ENCODE data around the gene ZNF80.

ZNF80 gene

DNA sequence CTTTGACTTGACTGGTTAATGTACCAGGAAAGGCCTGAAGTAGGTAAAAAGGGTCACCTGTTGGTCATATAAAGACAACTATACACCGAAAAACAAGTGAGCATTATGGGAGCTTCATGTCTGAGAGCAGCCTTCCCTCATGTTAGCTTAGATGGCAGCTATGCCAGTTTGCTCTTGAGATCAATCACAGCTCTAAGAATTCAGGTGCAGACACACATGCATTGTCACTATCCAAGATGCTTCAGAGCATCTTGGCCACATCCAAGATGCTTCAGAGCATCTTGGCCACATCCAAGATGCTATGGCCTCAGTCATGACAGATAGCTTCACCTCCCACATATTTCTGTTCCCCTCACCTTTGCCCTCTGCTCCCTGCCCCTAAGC, 15.5 kb downstream of the ZNF80 start:
- ChIA-PET CTCF (no interaction called here), POLR2A (ENCODE audit: low non-redundant PET) (no interaction called here)
- DNase-seq (ENCODE audit: low spot score) = no peak
- TF ChIP-seq, protein P1, sequence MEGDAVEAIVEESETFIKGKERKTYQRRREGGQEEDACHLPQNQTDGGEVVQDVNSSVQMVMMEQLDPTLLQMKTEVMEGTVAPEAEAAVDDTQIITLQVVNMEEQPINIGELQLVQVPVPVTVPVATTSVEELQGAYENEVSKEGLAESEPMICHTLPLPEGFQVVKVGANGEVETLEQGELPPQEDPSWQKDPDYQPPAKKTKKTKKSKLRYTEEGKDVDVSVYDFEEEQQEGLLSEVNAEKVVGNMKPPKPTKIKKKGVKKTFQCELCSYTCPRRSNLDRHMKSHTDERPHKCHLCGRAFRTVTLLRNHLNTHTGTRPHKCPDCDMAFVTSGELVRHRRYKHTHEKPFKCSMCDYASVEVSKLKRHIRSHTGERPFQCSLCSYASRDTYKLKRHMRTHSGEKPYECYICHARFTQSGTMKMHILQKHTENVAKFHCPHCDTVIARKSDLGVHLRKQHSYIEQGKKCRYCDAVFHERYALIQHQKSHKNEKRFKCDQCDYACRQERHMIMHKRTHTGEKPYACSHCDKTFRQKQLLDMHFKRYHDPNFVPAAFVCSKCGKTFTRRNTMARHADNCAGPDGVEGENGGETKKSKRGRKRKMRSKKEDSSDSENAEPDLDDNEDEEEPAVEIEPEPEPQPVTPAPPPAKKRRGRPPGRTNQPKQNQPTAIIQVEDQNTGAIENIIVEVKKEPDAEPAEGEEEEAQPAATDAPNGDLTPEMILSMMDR (conservative IDR thresholded peaks at IDR 0.05; ENCODE audit: low read depth) = no peak
- H3K27ac ChIP-seq = no peak overlapping the region

DNA sequence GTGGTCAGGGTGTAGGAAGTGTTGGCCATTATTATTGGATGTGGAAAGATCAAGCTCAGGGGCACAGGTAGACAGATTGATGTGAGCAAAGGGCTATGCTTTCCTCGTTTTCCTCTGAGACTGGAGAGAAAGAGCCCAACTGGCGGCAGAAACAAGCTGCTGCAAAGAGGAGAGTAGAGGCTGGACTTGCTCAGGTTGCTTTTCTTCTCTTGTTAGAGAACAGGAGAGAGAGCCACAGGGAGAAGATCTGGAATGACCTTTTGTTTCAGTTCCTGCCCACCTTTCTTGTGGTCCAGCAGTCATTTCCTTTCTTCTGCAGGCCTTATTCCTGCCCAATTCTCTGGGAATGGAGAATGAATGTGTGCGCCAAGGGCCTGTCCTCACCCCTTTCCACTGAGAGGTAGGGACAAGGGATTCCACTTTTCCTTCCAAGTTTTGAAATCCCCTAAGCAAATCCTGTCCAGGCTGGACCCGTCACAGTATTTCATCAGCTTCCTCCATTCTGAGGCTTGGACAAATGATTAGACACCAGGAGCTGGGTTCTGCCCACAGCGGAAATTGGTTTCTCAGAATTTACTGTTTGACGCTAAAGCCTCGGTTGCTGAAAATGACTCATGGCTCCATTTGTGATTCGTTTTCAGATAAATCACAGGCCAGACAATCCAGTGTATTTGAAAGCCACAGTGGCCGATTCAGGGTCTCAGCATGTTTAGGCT, 16.1 kb downstream of the ZNF80 start:
- CTCF ChIA-PET = no interaction called here
- no peak for DNase-seq (ENCODE audit: low spot score)
- H3K27ac ChIP-seq = no peak overlapping the region
- TF ChIP-seq, protein P1 (conservative IDR thresholded peaks at IDR 0.05; ENCODE audit: low read depth) = no peak
- POLR2A ChIA-PET (ENCODE audit: low non-redundant PET) = no interaction called here

DNA sequence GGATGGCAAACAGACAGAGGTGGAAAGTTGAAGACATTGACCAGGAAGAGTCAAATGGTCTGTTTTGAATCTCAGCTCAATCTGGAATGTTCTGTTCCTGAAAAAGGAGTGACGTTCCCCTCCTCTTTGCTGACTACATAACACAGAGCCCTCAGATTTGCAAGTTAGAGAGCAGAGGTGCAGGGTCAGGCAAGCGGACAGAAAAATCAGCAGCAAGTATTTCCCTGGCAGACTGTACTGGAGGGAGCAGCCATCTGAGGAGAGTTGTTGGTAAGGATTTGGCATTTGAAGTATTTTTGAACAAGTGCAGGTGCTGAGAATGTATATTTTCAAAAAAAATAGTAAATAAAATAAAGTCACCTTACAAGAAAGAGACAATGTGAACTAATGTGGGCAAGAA, 17.6 kb downstream of the ZNF80 start:
- POLR2A ChIA-PET (ENCODE audit: low non-redundant PET) = no interaction called here
- no peak for DNase-seq (ENCODE audit: low spot score)
- TF ChIP-seq, protein P1 (conservative IDR thresholded peaks at IDR 0.05; ENCODE audit: low read depth) = no peak
- no peak overlapping the region for H3K27ac ChIP-seq
- CTCF ChIA-PET = no interaction called here

DNA sequence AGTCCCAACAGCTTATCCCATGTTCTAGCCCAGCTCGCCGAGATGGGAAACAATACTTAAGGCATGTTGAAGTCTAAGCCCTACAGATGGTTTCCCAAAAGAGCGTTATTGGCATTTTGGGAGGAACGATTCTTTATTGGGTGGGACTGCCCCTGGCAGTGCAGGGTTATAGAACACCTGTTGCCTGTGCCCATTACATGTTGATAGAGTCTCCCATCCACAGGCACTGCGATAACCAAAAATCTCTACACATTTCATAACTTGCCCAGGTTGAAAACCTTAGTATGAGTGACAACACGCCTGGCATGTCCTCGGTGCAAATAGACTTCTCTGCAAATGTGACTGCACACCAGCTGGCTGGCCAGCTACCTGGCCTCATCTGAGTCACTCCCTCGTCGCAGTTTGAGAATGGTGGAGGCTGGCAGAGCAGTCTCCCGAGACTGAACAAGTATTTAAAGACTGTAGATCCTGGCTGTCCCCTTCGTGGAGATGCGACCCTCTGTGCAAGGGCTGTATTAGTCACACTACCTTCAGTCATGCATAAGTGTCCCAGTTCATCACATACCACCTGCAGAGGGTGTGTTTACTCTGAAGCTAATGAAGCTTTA, 18.7 kb downstream of the ZNF80 start:
- POLR2A ChIA-PET (ENCODE audit: low non-redundant PET) = no interaction called here

DNA sequence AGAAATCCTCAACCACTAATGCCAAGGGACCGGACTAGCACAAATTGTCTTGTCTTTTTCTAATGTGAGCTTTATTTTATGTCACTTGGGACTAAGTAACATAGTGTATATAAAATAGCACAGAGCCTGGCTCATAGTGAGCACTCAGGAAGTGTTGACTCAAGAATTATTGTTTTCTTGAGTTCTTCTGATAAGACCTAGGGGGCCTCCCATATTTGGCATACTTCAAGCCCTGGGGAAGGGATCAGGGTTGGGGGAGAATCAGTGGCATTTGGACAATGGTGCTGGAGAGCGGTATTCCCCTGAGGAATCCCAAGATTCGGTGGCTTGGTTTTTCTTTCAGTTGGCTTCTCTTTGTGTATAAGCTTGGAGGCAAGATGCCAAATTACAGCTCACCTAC, 19.4 kb downstream of the ZNF80 start:
- no peak overlapping the region for H3K27ac ChIP-seq

More for the DNA sequence above, 18.7 kb downstream of the ZNF80 start:
- DNase-seq (ENCODE audit: low spot score) = no peak
- TF ChIP-seq, protein P1 (conservative IDR thresholded peaks at IDR 0.05; ENCODE audit: low read depth) = no peak
- no peak overlapping the region for H3K27ac ChIP-seq
- CTCF ChIA-PET = no interaction called here

DNA sequence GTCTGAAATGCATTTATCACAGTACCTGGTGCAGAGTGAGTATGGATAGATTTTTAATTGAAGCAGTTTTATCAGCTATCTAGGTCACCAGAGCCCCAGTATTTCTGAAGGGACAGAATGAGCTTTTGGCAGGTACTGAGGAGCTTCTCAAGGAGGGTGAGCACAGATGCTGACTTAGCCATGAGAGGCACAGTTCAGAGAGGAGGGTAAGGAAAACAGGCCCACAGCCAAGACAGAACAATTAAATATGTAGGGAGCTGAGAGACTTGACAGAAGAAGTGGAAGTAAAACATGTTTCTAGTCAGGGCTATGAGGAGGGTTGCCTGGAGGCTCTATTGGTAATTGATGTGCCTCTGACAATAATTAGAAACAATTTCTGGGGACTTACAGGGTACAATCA, 20.1 kb downstream of the ZNF80 start:
- no peak overlapping the region for H3K27ac ChIP-seq
- ChIA-PET CTCF (interaction anchor here (0.6 kb wide), 1 partner anchor 481 kb away, joined by 4 read pairs; no protein-coding TSS in a partner anchor), POLR2A (ENCODE audit: low non-redundant PET) (no interaction called here)
- no peak for DNase-seq (ENCODE audit: low spot score)
- TF ChIP-seq, protein P1 (conservative IDR thresholded peaks at IDR 0.05; ENCODE audit: low read depth) = no peak

More for the DNA sequence above, 19.4 kb downstream of the ZNF80 start:
- CTCF ChIA-PET = interaction anchor here (0.6 kb wide), 1 partner anchor 482 kb away, joined by 4 read pairs; no protein-coding TSS in a partner anchor
- TF ChIP-seq, protein P1 (conservative IDR thresholded peaks at IDR 0.05; ENCODE audit: low read depth) = no peak
- POLR2A ChIA-PET (ENCODE audit: low non-redundant PET) = no interaction called here
- no peak for DNase-seq (ENCODE audit: low spot score)
